ENCODE data around the gene SNRPA1.

GRCh38 chr15:101237251-101237650 lies 57.8 kb downstream of the SNRPA1 start:
- no peak for TF ChIP-seq CTCF (conservative IDR thresholded peaks at IDR 0.05)
- no peak for TF ChIP-seq ZFX (IDR thresholded peaks at IDR 0.05)
